ENCODE data around the gene PARP12. TPM values are rescaled to one million over a fixed set of nuclear protein-coding genes. Genes with fewer than 3 reads are reported as not detected.

PARP12 gene
- total and polyA plus RNA-seq, 8 donors: 13.0 to 135 (median 33.2) TPM

DNA sequence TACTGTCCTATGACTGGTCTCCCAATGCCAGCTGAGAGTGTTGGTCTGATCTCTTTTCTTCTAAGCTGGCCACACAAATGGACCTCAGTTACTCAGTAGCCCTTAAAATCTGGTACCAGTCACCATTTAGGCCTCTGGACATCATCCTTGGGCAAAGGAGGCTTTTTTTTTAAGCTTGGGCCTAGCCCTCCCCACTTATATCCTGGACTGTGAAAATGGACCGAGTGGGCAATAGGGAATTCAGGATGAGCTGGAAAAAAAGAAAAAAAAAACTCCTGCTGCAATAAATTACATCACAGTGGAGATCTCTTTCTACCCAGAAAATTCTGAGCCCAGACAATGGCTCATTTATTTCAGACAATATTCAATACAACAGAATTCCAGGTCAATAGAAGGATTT lies 68.4 kb downstream of the PARP12 start:
- no peak overlapping the region for H3K4me3 ChIP-seq
- TF ChIP-seq EP300 (IDR thresholded peaks at IDR 0.05): no peak
- no peak for TF ChIP-seq POLR2AphosphoS5 (IDR thresholded peaks at IDR 0.05)
- TF ChIP-seq, protein P1, sequence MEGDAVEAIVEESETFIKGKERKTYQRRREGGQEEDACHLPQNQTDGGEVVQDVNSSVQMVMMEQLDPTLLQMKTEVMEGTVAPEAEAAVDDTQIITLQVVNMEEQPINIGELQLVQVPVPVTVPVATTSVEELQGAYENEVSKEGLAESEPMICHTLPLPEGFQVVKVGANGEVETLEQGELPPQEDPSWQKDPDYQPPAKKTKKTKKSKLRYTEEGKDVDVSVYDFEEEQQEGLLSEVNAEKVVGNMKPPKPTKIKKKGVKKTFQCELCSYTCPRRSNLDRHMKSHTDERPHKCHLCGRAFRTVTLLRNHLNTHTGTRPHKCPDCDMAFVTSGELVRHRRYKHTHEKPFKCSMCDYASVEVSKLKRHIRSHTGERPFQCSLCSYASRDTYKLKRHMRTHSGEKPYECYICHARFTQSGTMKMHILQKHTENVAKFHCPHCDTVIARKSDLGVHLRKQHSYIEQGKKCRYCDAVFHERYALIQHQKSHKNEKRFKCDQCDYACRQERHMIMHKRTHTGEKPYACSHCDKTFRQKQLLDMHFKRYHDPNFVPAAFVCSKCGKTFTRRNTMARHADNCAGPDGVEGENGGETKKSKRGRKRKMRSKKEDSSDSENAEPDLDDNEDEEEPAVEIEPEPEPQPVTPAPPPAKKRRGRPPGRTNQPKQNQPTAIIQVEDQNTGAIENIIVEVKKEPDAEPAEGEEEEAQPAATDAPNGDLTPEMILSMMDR (IDR thresholded peaks at IDR 0.05): no peak
- no peak for TF ChIP-seq POLR2A (IDR thresholded peaks at IDR 0.05)
- H3K36me3 ChIP-seq: no peaks in the 10 kb centered on the region
- peak overlapping the region in 1 of 5 donors; percentile 38 for H3K27ac ChIP-seq
- H3K4me1 ChIP-seq: peaks cover 0 to 13% (median 10%) of the 10 kb centered on the region in 4 donors
- no peak for DNase-seq
- 79 to 92% (median 88%) methylated on average over 1 of the region's 1 CpG for WGBS, 5 donors
- no peaks in the 10 kb centered on the region for H3K9me3 ChIP-seq
- no peaks in the 10 kb centered on the region for H3K27me3 ChIP-seq
- intact Hi-C loops (cut with DNase I; ENCODE audit: low total_unique reads): no loop called here

DNA sequence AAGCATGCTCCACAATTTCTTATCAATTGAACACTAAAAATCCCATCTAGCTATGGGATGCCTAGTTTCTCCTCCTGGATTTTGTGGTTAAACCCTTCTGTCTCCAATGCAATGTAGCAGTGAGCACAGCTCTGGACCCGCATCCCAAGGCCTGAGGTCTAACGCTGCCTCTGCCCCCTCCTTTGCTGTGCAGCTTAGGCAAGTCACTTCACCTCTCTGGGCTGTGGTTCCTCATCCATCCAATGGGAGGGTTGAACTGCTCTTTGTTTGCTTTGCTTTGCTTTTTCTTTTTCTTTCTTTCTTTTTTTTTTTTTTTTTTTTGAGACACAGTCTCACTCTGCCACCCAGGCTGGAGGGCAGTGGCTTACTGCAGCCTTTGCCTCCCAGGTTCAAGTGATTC lies 69.2 kb downstream of the PARP12 start:
- Histone ChIP-seq H3K9me3 (no peaks in the 10 kb centered on the region), H3K4me1 (peaks cover 0 to 13% (median 10%) of the 10 kb centered on the region in 4 donors), H3K27ac (no peak overlapping the region), H3K36me3 (no peaks in the 10 kb centered on the region), H3K27me3 (no peaks in the 10 kb centered on the region), H3K4me3 (no peak overlapping the region)
- 97 to 100% (median 98%) methylated on average over 2 of the region's 2 CpGs for WGBS, 5 donors
- no peak for DNase-seq
- intact Hi-C loops (cut with DNase I; ENCODE audit: low total_unique reads): no loop called here
- TF ChIP-seq POLR2AphosphoS5 (IDR thresholded peaks at IDR 0.05): no peak
- TF ChIP-seq POLR2A (IDR thresholded peaks at IDR 0.05): no peak
- TF ChIP-seq, protein P1 (IDR thresholded peaks at IDR 0.05): no peak
- no peak for TF ChIP-seq EP300 (IDR thresholded peaks at IDR 0.05)

DNA sequence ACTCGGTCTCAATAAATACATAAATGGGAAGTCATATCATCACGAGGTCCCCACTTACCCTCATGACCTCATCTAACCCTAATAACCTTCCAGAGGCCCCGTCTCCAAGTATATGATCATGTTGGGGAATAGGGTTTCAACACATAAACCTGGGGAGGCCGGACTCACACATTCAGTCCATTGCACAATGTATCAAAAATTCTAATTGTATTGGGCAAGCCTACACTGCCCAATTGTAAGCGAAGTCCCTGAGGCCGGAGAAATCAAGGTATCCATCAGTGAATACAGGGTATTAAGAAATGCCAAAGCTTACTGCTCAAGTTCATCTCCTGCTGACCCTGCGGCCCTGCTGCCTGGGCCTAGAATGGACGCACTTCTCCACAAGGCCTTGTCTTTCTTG lies 69.6 kb downstream of the PARP12 start:
- no peak for DNase-seq
- TF ChIP-seq, protein P1 (IDR thresholded peaks at IDR 0.05): no peak
- TF ChIP-seq EP300 (IDR thresholded peaks at IDR 0.05): no peak
- no peak for TF ChIP-seq POLR2AphosphoS5 (IDR thresholded peaks at IDR 0.05)
- no peak for TF ChIP-seq POLR2A (IDR thresholded peaks at IDR 0.05)
- H3K27ac ChIP-seq: no peak overlapping the region
- H3K4me1 ChIP-seq: peaks cover 0 to 13% (median 10%) of the 10 kb centered on the region in 4 donors
- no peaks in the 10 kb centered on the region for H3K9me3 ChIP-seq
- no peaks in the 10 kb centered on the region for H3K36me3 ChIP-seq
- no peak overlapping the region for H3K4me3 ChIP-seq
- no peaks in the 10 kb centered on the region for H3K27me3 ChIP-seq
- intact Hi-C loops (cut with DNase I; ENCODE audit: low total_unique reads): no loop called here
- 87 to 96% (median 91%) methylated on average over 8 of the region's 8 CpGs for WGBS, 5 donors

- TF ChIP-seq POLR2A (IDR thresholded peaks at IDR 0.05): no peak
- TF ChIP-seq EP300 (IDR thresholded peaks at IDR 0.05): no peak
- TF ChIP-seq, protein P1 (IDR thresholded peaks at IDR 0.05): no peak
- TF ChIP-seq POLR2AphosphoS5 (IDR thresholded peaks at IDR 0.05): no peak
- H3K4me1 ChIP-seq: peaks cover 0 to 13% (median 10%) of the 10 kb centered on the region in 4 donors
- intact Hi-C loops (cut with DNase I; ENCODE audit: low total_unique reads): no loop called here
- no peaks in the 10 kb centered on the region for H3K27me3 ChIP-seq
- WGBS, 5 donors: 82 to 89% (median 87%) methylated on average over 14 of the region's 14 CpGs
- H3K27ac ChIP-seq: no peak overlapping the region
- no peak overlapping the region for H3K4me3 ChIP-seq
- no peaks in the 10 kb centered on the region for H3K9me3 ChIP-seq
- H3K36me3 ChIP-seq: no peaks in the 10 kb centered on the region
- DNase-seq: peak in 1 of 2 donors; percentile 36
These were observed 70.3 kb downstream of the PARP12 start for GRCh38 chr7:139992353-139993044.
